Anterior cingulate cortex (tissue), 58 donors: ENCODE measurements around the gene ACADS.

Source experiments
- DNase-seq, 58 donors: peaks; one replicate each; lab custom pipeline; 2025; lab: John Stamatoyannopoulos, UW

The ACADS gene

GRCh38 chr12:120698665-120699064 lies 27.0 kb upstream of the ACADS start:
- DNase-seq, result no peak

GRCh38 chr12:120699553-120699952 lies 26.1 kb upstream of the ACADS start:
- DNase-seq, result no peak

- peak in 1 of 58 donors; percentile 23 for DNase-seq
Measured at GRCh38 chr12:120700886-120701285, 24.7 kb upstream of the ACADS start.

- DNase-seq, result no peak
Measured at GRCh38 chr12:120702637-120703036, 23.0 kb upstream of the ACADS start.

GRCh38 chr12:120703311-120703942 lies 22.2 kb upstream of the ACADS start:
- no peak for DNase-seq

GRCh38 chr12:120705618-120706017 lies 20.0 kb upstream of the ACADS start:
- DNase-seq, result no peak

- no peak for DNase-seq
Measured at GRCh38 chr12:120706029-120706428, 19.6 kb upstream of the ACADS start.

GRCh38 chr12:120708651-120709050 lies 17.0 kb upstream of the ACADS start:
- DNase-seq, result no peak

GRCh38 chr12:120710031-120710804 lies 15.4 kb upstream of the ACADS start, which contains the start of gene UNC119B:
UNC119B (plus strand) TSS chr12:120710458; CDS start chr12:120710475, 17 bp downstream.
- peak in 53 of 58 donors; percentile 12 to 78 (median 57) for DNase-seq

- peak in 10 of 58 donors; percentile 5 to 39 (median 26) for DNase-seq
Measured at GRCh38 chr12:120710805-120711296, 14.8 kb upstream of the ACADS start.

GRCh38 chr12:120711411-120711810 lies 14.2 kb upstream of the ACADS start:
- peak in 2 of 58 donors; percentile 8 to 23 for DNase-seq

- no peak for DNase-seq
Measured at GRCh38 chr12:120712610-120713009, 13.0 kb upstream of the ACADS start.

GRCh38 chr12:120713861-120714482 lies 11.7 kb upstream of the ACADS start:
- peak in 49 of 58 donors; percentile 5 to 78 (median 47) for DNase-seq

- no peak for DNase-seq
Measured at GRCh38 chr12:120718055-120718454, 7.6 kb upstream of the ACADS start.

- DNase-seq, result no peak
Measured at GRCh38 chr12:120719072-120719471, 6.6 kb upstream of the ACADS start.

- DNase-seq, result no peak
Measured at GRCh38 chr12:120719496-120720233, 6.0 kb upstream of the ACADS start.

GRCh38 chr12:120720234-120720986 lies 5.2 kb upstream of the ACADS start:
- peak in 42 of 58 donors; percentile 3 to 79 (median 29) for DNase-seq

GRCh38 chr12:120720987-120721801 lies 4.4 kb upstream of the ACADS start:
- DNase-seq, result no peak

GRCh38 chr12:120721866-120722265 lies 3.8 kb upstream of the ACADS start:
- DNase-seq, result no peak
